Measurements from ENCODE around the gene GNAT2. TPM values are rescaled to one million over a fixed set of nuclear protein-coding genes. Genes with fewer than 3 reads are reported as not detected.

GNAT2 gene
- total RNA-seq, 6 experiments from 2014 or later: 0.11 to 0.40 (median 0.34) TPM; not detected in 3

GRCh38 chr1:109584766-109585165 lies 34.6 kb downstream of the GNAT2 start:
- no peak overlapping the region for H3K27ac Mint-ChIP-seq
- peaks cover 46% of the 10 kb centered on the region for H3K36me3 Mint-ChIP-seq (ENCODE audit: low read depth)
- H3K9me3 Mint-ChIP-seq: no peaks in the 10 kb centered on the region
- DNase-seq: no peak
- no peaks in the 10 kb centered on the region for H3K27me3 Mint-ChIP-seq (ENCODE audit: insufficient read depth)
- TF ChIP-seq CTCF (IDR thresholded peaks at IDR 0.05): no peak
- no peaks in the 10 kb centered on the region for H3K4me1 Mint-ChIP-seq (ENCODE audit: low read depth)
- H3K4me3 Mint-ChIP-seq: no peak overlapping the region

GRCh38 chr1:109582021-109582420 lies 37.4 kb downstream of the GNAT2 start:
- no peak for DNase-seq
- no peak overlapping the region for H3K4me3 Mint-ChIP-seq
- H3K36me3 Mint-ChIP-seq (ENCODE audit: low read depth): peaks cover 38% of the 10 kb centered on the region
- H3K9me3 Mint-ChIP-seq: no peaks in the 10 kb centered on the region
- H3K27me3 Mint-ChIP-seq (ENCODE audit: insufficient read depth): no peaks in the 10 kb centered on the region
- no peak overlapping the region for H3K27ac Mint-ChIP-seq
- H3K4me1 Mint-ChIP-seq (ENCODE audit: low read depth): peaks cover 18% of the 10 kb centered on the region
- TF ChIP-seq CTCF (IDR thresholded peaks at IDR 0.05): no peak

- Mint-ChIP-seq H3K27ac (peak overlapping the region; percentile 80), H3K36me3 (ENCODE audit: low read depth) (peaks cover 30% of the 10 kb centered on the region), H3K4me3 (no peak overlapping the region), H3K4me1 (ENCODE audit: low read depth) (peaks cover 18% of the 10 kb centered on the region), H3K9me3 (no peaks in the 10 kb centered on the region), H3K27me3 (ENCODE audit: insufficient read depth) (no peaks in the 10 kb centered on the region)
- TF ChIP-seq CTCF (IDR thresholded peaks at IDR 0.05): no peak
- no peak for DNase-seq
Observed at GRCh38 chr1:109579491-109579890, 39.9 kb downstream of the GNAT2 start.

GRCh38 chr1:109578947-109579443 lies 40.4 kb downstream of the GNAT2 start:
- no peak for TF ChIP-seq CTCF (IDR thresholded peaks at IDR 0.05)
- peaks cover 18% of the 10 kb centered on the region for H3K4me1 Mint-ChIP-seq (ENCODE audit: low read depth)
- peak overlapping the region; percentile 80 for H3K27ac Mint-ChIP-seq
- DNase-seq: no peak
- H3K9me3 Mint-ChIP-seq: no peaks in the 10 kb centered on the region
- H3K4me3 Mint-ChIP-seq: no peak overlapping the region
- no peaks in the 10 kb centered on the region for H3K27me3 Mint-ChIP-seq (ENCODE audit: insufficient read depth)
- peaks cover 28% of the 10 kb centered on the region for H3K36me3 Mint-ChIP-seq (ENCODE audit: low read depth)

DNA sequence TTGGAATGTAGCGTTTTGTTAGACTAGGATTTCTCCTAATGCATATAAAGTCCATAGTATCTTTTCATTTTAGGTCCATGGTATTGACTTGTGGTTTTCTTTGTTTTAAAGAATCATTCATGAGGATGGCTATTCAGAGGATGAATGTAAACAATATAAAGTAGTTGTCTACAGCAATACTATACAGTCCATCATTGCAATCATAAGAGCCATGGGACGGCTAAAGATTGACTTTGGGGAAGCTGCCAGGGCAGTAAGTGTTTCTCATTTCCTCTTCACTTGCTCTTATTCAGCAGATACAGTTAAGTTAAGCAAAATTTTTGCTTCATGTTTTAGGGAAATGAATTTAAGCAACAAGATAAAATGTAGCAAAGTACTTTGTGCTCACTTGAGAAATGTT lies 45.6 kb downstream of the GNAT2 start:
- TF ChIP-seq CTCF (IDR thresholded peaks at IDR 0.05): no peak
- no peak overlapping the region for H3K4me3 Mint-ChIP-seq
- H3K27ac Mint-ChIP-seq: no peak overlapping the region; the same call in 1 of the 2 replicates
- no peak for DNase-seq
- no peaks in the 10 kb centered on the region for H3K9me3 Mint-ChIP-seq
- peaks cover 17% of the 10 kb centered on the region for H3K36me3 Mint-ChIP-seq (ENCODE audit: low read depth)
- peaks cover 28% of the 10 kb centered on the region for H3K4me1 Mint-ChIP-seq (ENCODE audit: low read depth)
- peaks cover 1% of the 10 kb centered on the region; the same call in 1 of the 2 replicates for H3K27me3 Mint-ChIP-seq (ENCODE audit: insufficient read depth)

DNA sequence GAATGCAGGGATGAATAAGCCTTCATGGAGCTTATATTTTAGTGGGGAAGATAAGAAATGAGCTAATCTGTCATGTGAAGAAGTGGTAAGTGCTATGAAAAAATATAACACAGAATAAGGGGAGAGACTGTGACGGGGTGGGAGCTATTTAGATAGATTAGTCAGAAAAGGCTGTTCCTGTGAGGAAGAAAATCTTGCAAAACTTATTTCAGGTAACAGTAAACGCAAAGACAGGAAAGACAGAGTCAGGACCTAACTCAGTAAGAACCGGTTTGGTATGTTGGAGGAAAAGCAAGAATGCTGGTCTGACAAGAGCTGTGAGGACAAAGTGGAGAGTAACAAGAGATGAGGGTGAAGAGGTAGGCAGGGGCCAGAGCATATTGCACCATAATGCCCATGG lies 49.0 kb downstream of the GNAT2 start:
- DNase-seq: no peak
- H3K4me3 Mint-ChIP-seq: no peak overlapping the region
- H3K27me3 Mint-ChIP-seq (ENCODE audit: insufficient read depth): peaks cover 1% of the 10 kb centered on the region; the same call in 1 of the 2 replicates
- H3K36me3 Mint-ChIP-seq (ENCODE audit: low read depth): peaks cover 5% of the 10 kb centered on the region; the same call in 1 of the 2 replicates
- H3K27ac Mint-ChIP-seq: no peak overlapping the region
- H3K4me1 Mint-ChIP-seq (ENCODE audit: low read depth): peaks cover 40% of the 10 kb centered on the region
- no peak for TF ChIP-seq CTCF (IDR thresholded peaks at IDR 0.05)
- no peaks in the 10 kb centered on the region for H3K9me3 Mint-ChIP-seq
